Endodermal cell (in vitro differentiated cells): ENCODE results near the gene CCDC69. TPM values are rescaled to one million over a fixed set of nuclear protein-coding genes. Genes with fewer than 3 reads are reported as not detected.

ENCODE experiments used
- DNase-seq: peaks from one replicate; pipeline ENCODE4 v3.0.0-alpha.2; 2017
- H3K27ac ChIP-seq: 2 replicates; pipeline ENCODE4 v1.5.1; 2013; ENCODE audit warnings: mild to moderate bottlenecking, low read depth, low read length, moderate library complexity
- H3K27me3 ChIP-seq: 2 replicates; pipeline ENCODE4 v1.6.1; 2013; ENCODE audit warnings: mild to moderate bottlenecking, low read length, moderate library complexity; ENCODE audit not compliant: insufficient read depth, control insufficient read depth, poor library complexity, severe bottlenecking
- H3K36me3 ChIP-seq: 2 replicates; pipeline ENCODE4 v1.7.0; 2013; ENCODE audit warnings: mild to moderate bottlenecking, low read length, moderate library complexity; ENCODE audit not compliant: control insufficient read depth, insufficient read depth
- H3K4me1 ChIP-seq: one replicate; pipeline ENCODE4 v1.7.0; 2013; ENCODE audit warnings: low read length; ENCODE audit not compliant: control insufficient read depth, insufficient read depth
- H3K4me3 ChIP-seq: 2 replicates; pipeline ENCODE4 v1.5.1; 2013; ENCODE audit warnings: mild to moderate bottlenecking, low read length, moderate library complexity
- H3K9ac ChIP-seq: 2 replicates; pipeline ENCODE4 v1.6.1; 2013; ENCODE audit warnings: mild to moderate bottlenecking, low read length, moderate library complexity; ENCODE audit not compliant: poor library complexity, severe bottlenecking; ENCODE audit errors: extremely low read depth
- H3K9me3 ChIP-seq: 2 replicates; pipeline ENCODE4 v1.6.1; 2013; ENCODE audit warnings: mild to moderate bottlenecking, low read length, moderate library complexity; ENCODE audit not compliant: control insufficient read depth
- H3K27ac Mint-ChIP-seq: 2 replicates; pipeline ENCODE4 v1.8.0; 2020; ENCODE audit warnings: mixed read lengths
- H3K27me3 Mint-ChIP-seq: 2 replicates; pipeline ENCODE4 v1.8.0; 2021; ENCODE audit warnings: mild to moderate bottlenecking, mixed read lengths; ENCODE audit not compliant: insufficient read depth
- H3K36me3 Mint-ChIP-seq: 2 replicates; pipeline ENCODE4 v1.8.0; 2020; ENCODE audit warnings: low read depth, mixed read lengths
- H3K4me1 Mint-ChIP-seq: 2 replicates; pipeline ENCODE4 v1.8.0; 2020; ENCODE audit warnings: mixed read lengths
- H3K4me3 Mint-ChIP-seq: 2 replicates; pipeline ENCODE4 v1.8.0; 2020; ENCODE audit warnings: mild to moderate bottlenecking, moderate library complexity, mixed read lengths
- H3K9me3 Mint-ChIP-seq: 2 replicates; pipeline ENCODE4 v1.8.0; 2020; ENCODE audit warnings: mild to moderate bottlenecking, mixed read lengths
- CTCF ChIP-seq: fragments of 200-600 bp; sonication (generic); conservative IDR thresholded peaks from 2 replicates; pipeline ENCODE4 v1.5.0; 2021; ENCODE audit warnings: antibody characterized with exemption, mild to moderate bottlenecking
- WGBS, 2 experiments: methylation state at CpG; one replicate each; pipeline versions ENCODE4 v1.1.5 to v1.1.7; 2013; ENCODE audit warnings: missing lambda C conversion rate in 2 of 2, mixed read lengths in 1 of 2; ENCODE audit not compliant: insufficient coverage in 1 of 2, insufficient read length in 1 of 2; 5-methylcytosine and 5-hydroxymethylcytosine counted together
- total RNA-seq, 2 donors: library from RNA; stranded (reverse); fragmentation: NEBNext Ultra II Directional in 1 of 2; extraction: Animal tissue kit (Norgen Biotek cat#: 25700) in 1 of 2; gene quantifications; 2 replicates in 1 of 2; 3 replicates in 1 of 2; pipeline ENCODE4 v1.2.1, GENCODE V29; 2021

The CCDC69 gene
- total RNA-seq, 2 donors from 2014 or later = 4.4 to 6.4 TPM

DNA sequence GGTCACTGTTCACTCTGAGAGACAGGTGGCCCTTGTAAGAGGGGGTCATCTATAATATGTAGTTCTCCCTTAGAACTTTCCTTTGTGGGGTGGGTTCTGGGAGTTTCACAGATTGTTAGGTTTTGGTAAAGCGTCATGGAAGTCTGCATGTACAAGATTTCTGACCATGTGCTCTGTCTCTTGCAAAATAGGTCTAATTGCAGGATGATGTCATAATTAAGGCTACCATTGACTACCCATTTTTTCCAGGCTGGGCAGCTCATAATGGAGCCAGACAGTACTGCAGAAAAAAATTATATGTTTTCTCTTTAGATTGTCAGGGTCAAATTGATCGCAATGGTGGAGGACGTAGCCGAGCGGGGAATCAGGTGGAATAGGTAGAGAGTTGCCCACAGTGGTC, 25.4 kb upstream of the CCDC69 start:
- Mint-ChIP-seq H3K27me3 (peaks cover 1% of the 10 kb centered on the region), H3K9me3 (no peaks in the 10 kb centered on the region), H3K36me3 (no peaks in the 10 kb centered on the region), H3K4me1 (peaks cover 33% of the 10 kb centered on the region), H3K27ac (no peak overlapping the region), H3K4me3 (no peak overlapping the region)
- Histone ChIP-seq H3K36me3 (no peaks in the 10 kb centered on the region), H3K9ac (no peak overlapping the region), H3K4me1 (no peaks in the 10 kb centered on the region), H3K27me3 (no peaks in the 10 kb centered on the region), H3K4me3 (no peak overlapping the region), H3K9me3 (no peaks in the 10 kb centered on the region), H3K27ac (no peak overlapping the region)
- no peak for TF ChIP-seq CTCF
- no peak for DNase-seq
- 76 to 100% methylated on average over 3 to 5 of the region's 5 CpGs for WGBS, 2 experiments

- no peak for TF ChIP-seq CTCF
- Histone ChIP-seq H3K36me3 (no peaks in the 10 kb centered on the region), H3K9ac (no peak overlapping the region), H3K4me3 (no peak overlapping the region), H3K4me1 (no peaks in the 10 kb centered on the region), H3K27ac (no peak overlapping the region), H3K27me3 (no peaks in the 10 kb centered on the region), H3K9me3 (no peaks in the 10 kb centered on the region)
- WGBS, 2 experiments = 95 to 100% methylated on average over 2 of the region's 2 CpGs
- Mint-ChIP-seq H3K9me3 (no peaks in the 10 kb centered on the region), H3K4me3 (no peak overlapping the region), H3K27me3 (peaks cover 1% of the 10 kb centered on the region), H3K27ac (no peak overlapping the region), H3K36me3 (no peaks in the 10 kb centered on the region), H3K4me1 (peaks cover 27% of the 10 kb centered on the region)
- no peak for DNase-seq
Observed at GRCh38 chr5:151248651-151249050, 24.8 kb upstream of the CCDC69 start.

DNA sequence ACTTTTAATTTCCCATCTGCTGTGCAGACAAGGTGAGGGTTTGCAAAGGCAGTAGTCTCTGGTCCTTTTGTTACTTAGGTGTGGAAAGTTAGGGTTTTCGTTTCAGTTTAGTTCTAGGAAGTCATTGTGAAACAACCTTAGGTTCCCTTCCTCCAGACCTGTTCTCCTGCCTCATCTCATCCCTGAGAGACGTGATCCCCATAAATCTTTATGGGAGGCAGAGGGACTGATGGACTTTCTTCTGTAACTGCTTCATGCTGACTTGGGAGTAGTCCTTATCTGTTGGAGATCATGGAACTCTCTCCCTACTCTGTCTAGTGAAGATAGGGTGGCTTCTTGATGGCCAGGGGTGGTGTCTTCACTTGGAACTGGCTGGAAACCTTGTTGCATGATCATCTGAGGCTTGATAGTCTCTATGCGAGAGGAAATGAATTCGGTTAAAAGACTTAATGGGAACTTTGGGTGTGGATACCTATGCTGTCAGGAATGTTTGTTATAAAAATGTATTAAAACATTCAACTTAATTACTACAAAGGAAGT, 21.9 kb upstream of the CCDC69 start:
- Histone ChIP-seq H3K9ac (no peak overlapping the region), H3K9me3 (no peaks in the 10 kb centered on the region), H3K4me1 (no peaks in the 10 kb centered on the region), H3K4me3 (no peak overlapping the region), H3K36me3 (no peaks in the 10 kb centered on the region), H3K27me3 (no peaks in the 10 kb centered on the region), H3K27ac (no peak overlapping the region)
- Mint-ChIP-seq H3K27me3 (peaks cover 1% of the 10 kb centered on the region), H3K9me3 (peaks cover 3% of the 10 kb centered on the region), H3K4me1 (peaks cover 23% of the 10 kb centered on the region), H3K36me3 (no peaks in the 10 kb centered on the region), H3K27ac (no peak overlapping the region), H3K4me3 (no peak overlapping the region)
- no peak for TF ChIP-seq CTCF
- no peak for DNase-seq
- WGBS, 2 experiments = 85% methylated on average over 4 of the region's 4 CpGs; no CpG with 5 or more reads in 1 of the 2 experiments
